B cell (primary cell): Measurements from ENCODE around the gene GNG13.

Experiments
- EZH2 ChIP-seq: IDR thresholded peaks from 2 replicates; pipeline ENCODE4 v1.6.1; 2012; ENCODE audit warnings: borderline replicate concordance, low read depth, mild to moderate bottlenecking, moderate library complexity, low read length; ENCODE audit not compliant: insufficient read depth, poor library complexity, severe bottlenecking
- TF ChIP-seq, protein P1 (sequence below): fragments of 200-600 bp; IDR thresholded peaks from one replicate; pipeline ENCODE4 v1.8.0; 2022; ENCODE audit warnings: antibody characterized with exemption, mild to moderate bottlenecking

DNA sequence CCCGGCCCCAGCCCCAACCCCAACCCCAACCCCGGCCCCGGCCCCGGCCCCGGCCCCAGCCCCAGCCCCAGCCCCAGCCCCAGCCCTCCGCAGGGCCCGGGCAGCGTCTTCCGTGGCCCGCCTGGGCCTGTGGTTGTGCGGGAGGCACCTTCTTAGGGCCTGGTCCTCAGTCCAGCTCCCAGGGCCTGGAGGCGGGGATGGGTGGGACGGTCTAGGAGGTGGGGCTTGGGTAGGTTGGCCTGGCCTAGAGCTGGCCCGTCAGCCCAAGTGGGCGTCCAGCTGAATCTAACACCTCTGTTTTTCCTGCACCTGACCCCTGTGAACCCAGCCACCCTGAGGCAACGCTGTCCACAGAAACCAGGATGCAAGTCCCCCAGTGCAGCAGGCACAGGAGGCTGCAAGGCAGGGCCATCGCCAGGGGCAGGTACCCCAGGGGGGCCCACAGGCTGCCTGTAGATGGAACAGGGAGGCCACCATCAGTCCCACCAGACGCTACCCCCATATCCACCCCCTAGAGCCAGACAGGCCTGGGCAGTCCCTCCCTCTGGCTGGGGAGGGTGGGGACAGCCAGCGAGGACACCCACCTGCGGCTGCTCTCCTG, 31.2 kb downstream of the GNG13 start:
- TF ChIP-seq, protein P1, sequence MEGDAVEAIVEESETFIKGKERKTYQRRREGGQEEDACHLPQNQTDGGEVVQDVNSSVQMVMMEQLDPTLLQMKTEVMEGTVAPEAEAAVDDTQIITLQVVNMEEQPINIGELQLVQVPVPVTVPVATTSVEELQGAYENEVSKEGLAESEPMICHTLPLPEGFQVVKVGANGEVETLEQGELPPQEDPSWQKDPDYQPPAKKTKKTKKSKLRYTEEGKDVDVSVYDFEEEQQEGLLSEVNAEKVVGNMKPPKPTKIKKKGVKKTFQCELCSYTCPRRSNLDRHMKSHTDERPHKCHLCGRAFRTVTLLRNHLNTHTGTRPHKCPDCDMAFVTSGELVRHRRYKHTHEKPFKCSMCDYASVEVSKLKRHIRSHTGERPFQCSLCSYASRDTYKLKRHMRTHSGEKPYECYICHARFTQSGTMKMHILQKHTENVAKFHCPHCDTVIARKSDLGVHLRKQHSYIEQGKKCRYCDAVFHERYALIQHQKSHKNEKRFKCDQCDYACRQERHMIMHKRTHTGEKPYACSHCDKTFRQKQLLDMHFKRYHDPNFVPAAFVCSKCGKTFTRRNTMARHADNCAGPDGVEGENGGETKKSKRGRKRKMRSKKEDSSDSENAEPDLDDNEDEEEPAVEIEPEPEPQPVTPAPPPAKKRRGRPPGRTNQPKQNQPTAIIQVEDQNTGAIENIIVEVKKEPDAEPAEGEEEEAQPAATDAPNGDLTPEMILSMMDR: no peak
- TF ChIP-seq EZH2: no peak
